WTC11 (cell line): ENCODE data around the gene HGS. TPM values are rescaled to one million over a fixed set of nuclear protein-coding genes. Genes with fewer than 3 reads are reported as not detected.

Source experiments
- ATAC-seq: fragments of 200-7000 bp; cut with Tn5 transposase; 2 replicates; pipeline ENCODE4 v1.10.0; 2021; ENCODE audit warnings: mild to moderate bottlenecking, moderate library complexity
- CTCF ChIA-PET: fragments of 300-600 bp; sonication (Branson Sonifier 250); formaldehyde crosslinking; loops from one replicate; lab custom pipeline; 2021; ENCODE audit warnings: antibody characterized with exemption; lab: Charles Lee
- POLR2A ChIA-PET: fragments of 350-600 bp; sonication (Branson Sonifier 250); formaldehyde crosslinking; loops from one replicate; lab custom pipeline; 2021; ENCODE audit warnings: antibody characterized with exemption; lab: Charles Lee
- DNase-seq: peaks from one replicate; pipeline ENCODE4 v3.0.0; 2021; ENCODE audit warnings: low spot score
- H3K27ac Mint-ChIP-seq: 2 replicates; pipeline ENCODE4 v1.8.0; 2021; ENCODE audit warnings: mixed read lengths
- H3K27me3 Mint-ChIP-seq: 2 replicates; pipeline ENCODE4 v1.8.0; 2021; ENCODE audit warnings: low read depth, mild to moderate bottlenecking, moderate library complexity, mixed read lengths
- H3K36me3 Mint-ChIP-seq: 2 replicates; pipeline ENCODE4 v1.8.0; 2021; ENCODE audit warnings: mixed read lengths
- H3K4me1 Mint-ChIP-seq: 2 replicates; pipeline ENCODE4 v1.8.0; 2022; ENCODE audit warnings: mixed read lengths
- H3K4me3 Mint-ChIP-seq: 2 replicates; pipeline ENCODE4 v1.8.0; 2021; ENCODE audit warnings: mild to moderate bottlenecking, moderate library complexity, mixed read lengths
- H3K9me3 Mint-ChIP-seq: 2 replicates; pipeline ENCODE4 v1.8.0; 2021; ENCODE audit warnings: mixed read lengths
- AR ChIP-seq: fragments of 250-450 bp; sonication (Bioruptor Pico); IDR thresholded peaks from 2 replicates; pipeline ENCODE4 v1.9.0; 2021; ENCODE audit warnings: mild to moderate bottlenecking
- CDX4 ChIP-seq: fragments of 250-450 bp; sonication (Bioruptor Pico); IDR thresholded peaks from 2 replicates; pipeline ENCODE4 v1.9.0; 2021; ENCODE audit warnings: moderate library complexity, mild to moderate bottlenecking, inconsistent platforms, borderline replicate concordance
- E2F1 ChIP-seq: sonication (generic); formaldehyde crosslinking; IDR thresholded peaks from 2 replicates; pipeline ENCODE4 v1.8.0; 2022; ENCODE audit warnings: mild to moderate bottlenecking, missing genetic modification reagents
- ETV6 ChIP-seq: sonication (generic); formaldehyde crosslinking; IDR thresholded peaks from 2 replicates; pipeline ENCODE4 v1.8.1; 2022; ENCODE audit warnings: mild to moderate bottlenecking, missing genetic modification reagents
- GRHL2 ChIP-seq: fragments of 250-450 bp; sonication (Bioruptor Pico); IDR thresholded peaks from 2 replicates; pipeline ENCODE4 v1.8.0; 2022; ENCODE audit warnings: mild to moderate bottlenecking, moderate library complexity; ENCODE audit not compliant: insufficient replicate concordance, severe bottlenecking
- JUN ChIP-seq: sonication (generic); formaldehyde crosslinking; IDR thresholded peaks from 2 replicates; pipeline ENCODE4 v1.8.0; 2023; ENCODE audit warnings: mild to moderate bottlenecking, missing genetic modification reagents
- NR2C2 ChIP-seq: sonication (generic); formaldehyde crosslinking; IDR thresholded peaks from 2 replicates; pipeline ENCODE4 v1.8.0; 2022; ENCODE audit warnings: mild to moderate bottlenecking, missing genetic modification reagents
- SMAD3 ChIP-seq: sonication (generic); formaldehyde crosslinking; IDR thresholded peaks from 2 replicates; pipeline ENCODE4 v1.8.0; 2022; ENCODE audit warnings: missing genetic modification reagents, mild to moderate bottlenecking, borderline replicate concordance
- TEAD1 ChIP-seq: sonication (generic); formaldehyde crosslinking; IDR thresholded peaks from 2 replicates; pipeline ENCODE4 v1.8.0; 2022; ENCODE audit warnings: mild to moderate bottlenecking, missing genetic modification reagents
- TP53 ChIP-seq: sonication (generic); formaldehyde crosslinking; IDR thresholded peaks from 2 replicates; pipeline ENCODE4 v1.8.1; 2023; ENCODE audit warnings: mild to moderate bottlenecking, missing genetic modification reagents
- ZNF138 ChIP-seq: sonication (generic); formaldehyde crosslinking; conservative IDR thresholded peaks from 2 replicates; pipeline ENCODE4 v1.8.1; 2022; ENCODE audit warnings: mild to moderate bottlenecking, moderate library complexity, missing genetic modification reagents
- ZNF219 ChIP-seq: sonication (generic); formaldehyde crosslinking; IDR thresholded peaks from 2 replicates; pipeline ENCODE4 v1.8.0; 2023; ENCODE audit warnings: missing genetic modification reagents, mild to moderate bottlenecking, borderline replicate concordance
- ZNF263 ChIP-seq: sonication (generic); formaldehyde crosslinking; IDR thresholded peaks from 2 replicates; pipeline ENCODE4 v1.8.1; 2022; ENCODE audit warnings: low read depth, mild to moderate bottlenecking, moderate library complexity, missing genetic modification reagents
- ZNF317 ChIP-seq: sonication (generic); formaldehyde crosslinking; IDR thresholded peaks from 2 replicates; pipeline ENCODE4 v1.8.1; 2023; ENCODE audit warnings: low read depth, mild to moderate bottlenecking, moderate library complexity, missing genetic modification reagents, borderline replicate concordance
- ZNF396 ChIP-seq: fragments of 250-450 bp; sonication (Bioruptor Pico); IDR thresholded peaks from 2 replicates; pipeline ENCODE4 v1.8.0; 2021; ENCODE audit warnings: mild to moderate bottlenecking, moderate library complexity, borderline replicate concordance
- ZNF532 ChIP-seq: fragments of 250-450 bp; sonication (Bioruptor Pico); IDR thresholded peaks from 2 replicates; pipeline ENCODE4 v1.9.0; 2021; ENCODE audit warnings: mild to moderate bottlenecking, borderline replicate concordance
- total RNA-seq: library from RNA; stranded (reverse); gene quantifications from 3 replicates; pipeline ENCODE4 v1.2.3, GENCODE V29; 2021
- TF ChIP-seq, protein P1 (sequence below): sonication (generic); formaldehyde crosslinking; IDR thresholded peaks from 2 replicates; pipeline ENCODE4 v1.8.1; 2022; ENCODE audit warnings: mild to moderate bottlenecking, missing genetic modification reagents, moderate library complexity, borderline replicate concordance
- TF ChIP-seq, protein P2 (sequence below): fragments of 250-450 bp; sonication (Bioruptor Pico); IDR thresholded peaks from 2 replicates; pipeline ENCODE4 v1.9.0; 2021; ENCODE audit warnings: mild to moderate bottlenecking

Gene HGS
- total RNA-seq, 1 experiment from 2014 or later: 113 TPM

GRCh38 chr17:81696218-81696941 lies 12.6 kb downstream of the HGS start:
- TF ChIP-seq ZNF219 (no peak), SMAD3 (CRISPR knock-in tag) (no peak), ZNF263 (CRISPR knock-in tag) (no peak), CDX4 (CRISPR knock-in tag) (no peak), ETV6 (no peak), ZNF138 (CRISPR knock-in tag) (no peak), AR (CRISPR knock-in tag) (no peak), E2F1 (CRISPR knock-in tag) (no peak), NR2C2 (no peak), TP53 (CRISPR knock-in tag) (no peak), ZNF532 (CRISPR knock-in tag) (no peak), ZNF317 (no peak), ZNF396 (CRISPR knock-in tag) (no peak), JUN (no peak), GRHL2 (CRISPR knock-in tag) (no peak), TEAD1 (CRISPR knock-in tag) (no peak)
- TF ChIP-seq, protein P1, sequence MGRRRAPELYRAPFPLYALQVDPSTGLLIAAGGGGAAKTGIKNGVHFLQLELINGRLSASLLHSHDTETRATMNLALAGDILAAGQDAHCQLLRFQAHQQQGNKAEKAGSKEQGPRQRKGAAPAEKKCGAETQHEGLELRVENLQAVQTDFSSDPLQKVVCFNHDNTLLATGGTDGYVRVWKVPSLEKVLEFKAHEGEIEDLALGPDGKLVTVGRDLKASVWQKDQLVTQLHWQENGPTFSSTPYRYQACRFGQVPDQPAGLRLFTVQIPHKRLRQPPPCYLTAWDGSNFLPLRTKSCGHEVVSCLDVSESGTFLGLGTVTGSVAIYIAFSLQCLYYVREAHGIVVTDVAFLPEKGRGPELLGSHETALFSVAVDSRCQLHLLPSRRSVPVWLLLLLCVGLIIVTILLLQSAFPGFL: no peak
- TF ChIP-seq, protein P2, sequence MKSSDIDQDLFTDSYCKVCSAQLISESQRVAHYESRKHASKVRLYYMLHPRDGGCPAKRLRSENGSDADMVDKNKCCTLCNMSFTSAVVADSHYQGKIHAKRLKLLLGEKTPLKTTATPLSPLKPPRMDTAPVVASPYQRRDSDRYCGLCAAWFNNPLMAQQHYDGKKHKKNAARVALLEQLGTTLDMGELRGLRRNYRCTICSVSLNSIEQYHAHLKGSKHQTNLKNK (CRISPR knock-in tag): no peak
- Mint-ChIP-seq H3K4me1 (peaks cover 4% of the 10 kb centered on the region; the same call in 1 of the 2 replicates), H3K27me3 (no peaks in the 10 kb centered on the region), H3K36me3 (peaks cover 36% of the 10 kb centered on the region), H3K9me3 (no peaks in the 10 kb centered on the region), H3K4me3 (no peak overlapping the region), H3K27ac (no peak overlapping the region)
- ATAC-seq (no peak), DNase-seq (no peak)
- CTCF ChIA-PET: interaction anchor here (0.6 to 1.8 kb wide), 2 partner anchors 15 to 21 kb away, joined by 5 to 9 read pairs; no protein-coding TSS in a partner anchor
- POLR2A ChIA-PET: no interaction called here
